Testis (tissue), 3 donors: ENCODE results near the gene EHF. TPM values are rescaled to one million over a fixed set of nuclear protein-coding genes. Genes with fewer than 3 reads are reported as not detected.

Source experiments
- DNase-seq: peaks from one replicate; pipeline ENCODE4 v3.0.0-alpha.2; 2019
- H3K27ac ChIP-seq, 2 donors: fragments of 200-600 bp; sonication (generic); one replicate each; pipeline ENCODE4 v1.5.1; 2019
- H3K27me3 ChIP-seq: fragments of 200-600 bp; sonication (generic); one replicate; pipeline ENCODE4 v1.5.1; 2019
- H3K36me3 ChIP-seq: fragments of 200-600 bp; sonication (generic); one replicate; pipeline ENCODE4 v1.5.1; 2017; ENCODE audit warnings: low read depth; ENCODE audit errors: missing control alignments
- H3K4me1 ChIP-seq: fragments of 200-600 bp; sonication (generic); one replicate; pipeline ENCODE4 v1.5.1; 2019
- H3K4me3 ChIP-seq, 2 donors: fragments of 200-600 bp; sonication (generic); one replicate each; pipeline ENCODE4 v1.5.1; 2017 to 2019
- H3K9me3 ChIP-seq: fragments of 200-600 bp; sonication (generic); one replicate; pipeline ENCODE4 v1.5.1; 2017
- POLR2A ChIP-seq: fragments of 450-650 bp; IDR thresholded peaks from one replicate; pipeline ENCODE4 v1.6.1; 2017; ENCODE audit warnings: antibody characterized with exemption, mild to moderate bottlenecking, moderate library complexity
- WGBS, 2 donors: methylation state at CpG; one replicate each; pipeline ENCODE4 v1.1.5; 2018; 5-methylcytosine and 5-hydroxymethylcytosine counted together
- intact Hi-C: fragments of 100-400 bp; cut with DNase I; formaldehyde crosslinking; loops from one replicate; pipeline ENCODE4 v1.15.1; 2023; ENCODE audit warnings: low total_unique reads
- polyA plus RNA-seq: library from polyadenylated mRNA; stranded (reverse); fragments of 350-450 nt; fragmentation: Illumina TruSeq; extraction: RNeasy Lipid Tissue Mini Kit (QIAGEN cat#74804); gene quantifications from one replicate; pipeline ENCODE4 v1.2.3, GENCODE V29; 2014; ENCODE audit warnings: low read depth, low replicate concordance; ENCODE audit not compliant: insufficient read depth
- total RNA-seq, 2 donors: library from RNA; depleted of rRNA; stranded (reverse); fragments of >200 nt; gene quantifications; one replicate each; pipeline ENCODE4 v1.2.3, GENCODE V29; 2016
- TF ChIP-seq, protein P1 (sequence below), 3 experiments: fragments of 450-650 bp in 2 of 3; fragments of 200-600 bp in 1 of 3; sonication (generic) in 1 of 3; IDR thresholded peaks; one replicate each; pipeline ENCODE4 v1.5.1; 2016 to 2019; ENCODE audit warnings: antibody characterized with exemption in 3 of 3, mild to moderate bottlenecking in 2 of 3, moderate library complexity in 1 of 3

Gene EHF
- total and polyA plus RNA-seq, 3 donors from 2014 or later: 0.24 to 3.5 (median 1.1) TPM

- H3K4me1 ChIP-seq: peaks cover 9% of the 10 kb centered on the region
- intact Hi-C loops: no loop called here
- no peaks in the 10 kb centered on the region for H3K36me3 ChIP-seq
- H3K9me3 ChIP-seq: no peaks in the 10 kb centered on the region
- H3K27me3 ChIP-seq: no peaks in the 10 kb centered on the region
- TF ChIP-seq, protein P1, sequence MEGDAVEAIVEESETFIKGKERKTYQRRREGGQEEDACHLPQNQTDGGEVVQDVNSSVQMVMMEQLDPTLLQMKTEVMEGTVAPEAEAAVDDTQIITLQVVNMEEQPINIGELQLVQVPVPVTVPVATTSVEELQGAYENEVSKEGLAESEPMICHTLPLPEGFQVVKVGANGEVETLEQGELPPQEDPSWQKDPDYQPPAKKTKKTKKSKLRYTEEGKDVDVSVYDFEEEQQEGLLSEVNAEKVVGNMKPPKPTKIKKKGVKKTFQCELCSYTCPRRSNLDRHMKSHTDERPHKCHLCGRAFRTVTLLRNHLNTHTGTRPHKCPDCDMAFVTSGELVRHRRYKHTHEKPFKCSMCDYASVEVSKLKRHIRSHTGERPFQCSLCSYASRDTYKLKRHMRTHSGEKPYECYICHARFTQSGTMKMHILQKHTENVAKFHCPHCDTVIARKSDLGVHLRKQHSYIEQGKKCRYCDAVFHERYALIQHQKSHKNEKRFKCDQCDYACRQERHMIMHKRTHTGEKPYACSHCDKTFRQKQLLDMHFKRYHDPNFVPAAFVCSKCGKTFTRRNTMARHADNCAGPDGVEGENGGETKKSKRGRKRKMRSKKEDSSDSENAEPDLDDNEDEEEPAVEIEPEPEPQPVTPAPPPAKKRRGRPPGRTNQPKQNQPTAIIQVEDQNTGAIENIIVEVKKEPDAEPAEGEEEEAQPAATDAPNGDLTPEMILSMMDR (IDR thresholded peaks at IDR 0.05): no peak
- no peak for TF ChIP-seq POLR2A
- no peak for DNase-seq
- no peak overlapping the region for H3K4me3 ChIP-seq
- no peak overlapping the region for H3K27ac ChIP-seq
Observed at GRCh38 chr11:34613015-34613414, 7.9 kb upstream of the EHF start.

DNA sequence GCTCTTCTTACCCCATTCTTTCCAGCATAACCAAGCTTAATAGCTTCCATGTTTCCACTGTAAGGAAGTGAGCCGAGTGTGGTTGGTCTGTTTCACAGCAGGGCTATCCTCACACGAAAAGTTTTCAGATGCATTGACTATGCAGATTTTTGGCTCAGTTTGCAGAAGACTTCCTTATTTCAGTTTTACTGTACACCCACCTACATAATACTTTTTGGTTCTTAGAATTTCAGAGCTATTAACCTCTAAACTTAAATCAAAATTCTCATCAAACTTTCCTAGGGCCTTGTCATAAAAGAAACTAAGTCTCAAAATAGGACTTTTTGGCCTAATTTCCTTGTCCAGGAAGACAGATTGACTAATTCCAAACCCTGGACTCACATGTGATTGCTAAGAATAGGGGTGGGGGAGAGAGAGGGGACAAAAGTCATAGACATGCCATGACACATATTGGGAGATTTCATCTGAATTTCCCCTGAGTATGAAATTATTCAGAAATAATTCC is 7.3 kb upstream of the EHF start:
- 68 to 77% methylated on average over 2 of the region's 2 CpGs for WGBS, 2 donors
- no peak for DNase-seq
- TF ChIP-seq, protein P1 (IDR thresholded peaks at IDR 0.05): no peak
- TF ChIP-seq POLR2A: no peak

GRCh38 chr11:34614344-34615104 is 6.4 kb upstream of the EHF start:
- Histone ChIP-seq H3K27me3 (no peaks in the 10 kb centered on the region), H3K9me3 (no peaks in the 10 kb centered on the region), H3K4me1 (peaks cover 9% of the 10 kb centered on the region), H3K27ac (no peak overlapping the region), H3K4me3 (no peak overlapping the region), H3K36me3 (no peaks in the 10 kb centered on the region)
- no peak for DNase-seq
- no peak for TF ChIP-seq POLR2A
- TF ChIP-seq, protein P1 (IDR thresholded peaks at IDR 0.05): no peak
- intact Hi-C loops: no loop called here
- 70 to 77% methylated on average over 5 of the region's 5 CpGs for WGBS, 2 donors

More for the DNA sequence above, 7.3 kb upstream of the EHF start:
- H3K9me3 ChIP-seq: no peaks in the 10 kb centered on the region
- H3K27ac ChIP-seq: no peak overlapping the region
- no peaks in the 10 kb centered on the region for H3K27me3 ChIP-seq
- H3K4me1 ChIP-seq: peaks cover 9% of the 10 kb centered on the region
- no peak overlapping the region for H3K4me3 ChIP-seq
- intact Hi-C loops: no loop called here
- H3K36me3 ChIP-seq: no peaks in the 10 kb centered on the region

GRCh38 chr11:34616086-34616485 is 4.8 kb upstream of the EHF start:
- H3K27ac ChIP-seq: no peak overlapping the region
- no peaks in the 10 kb centered on the region for H3K9me3 ChIP-seq
- TF ChIP-seq, protein P1 (IDR thresholded peaks at IDR 0.05): no peak
- no peak for TF ChIP-seq POLR2A
- peaks cover 9% of the 10 kb centered on the region for H3K4me1 ChIP-seq
- no peak for DNase-seq
- H3K27me3 ChIP-seq: no peaks in the 10 kb centered on the region
- 60 to 68% methylated on average over 1 of the region's 1 CpG for WGBS, 2 donors
- intact Hi-C loops: no loop called here
- H3K36me3 ChIP-seq: no peaks in the 10 kb centered on the region
- no peak overlapping the region for H3K4me3 ChIP-seq
